Transverse colon (tissue), 4 donors: ENCODE measurements around the gene KIAA1958. TPM values are rescaled to one million over a fixed set of nuclear protein-coding genes. Genes with fewer than 3 reads are reported as not detected.

Experiments used
- DNase-seq: peaks from one replicate; pipeline ENCODE4 v3.0.0-alpha.2; 2019
- H3K27ac ChIP-seq, 4 donors: fragments of 200-600 bp; sonication (generic); 2 replicates each; pipeline ENCODE4 v1.5.1; 2016 to 2018; ENCODE audit warnings: inconsistent platforms in 4 of 4
- H3K27me3 ChIP-seq: fragments of 200-600 bp; sonication (generic); 2 replicates; pipeline ENCODE4 v1.5.1; 2017; ENCODE audit warnings: inconsistent platforms
- H3K36me3 ChIP-seq, 4 donors: fragments of 200-600 bp; sonication (generic); 2 replicates each; pipeline ENCODE4 v1.5.1; 2017 to 2019; ENCODE audit warnings: inconsistent platforms in 4 of 4
- H3K4me1 ChIP-seq, 4 donors: fragments of 200-600 bp; sonication (generic); 2 replicates each; pipeline ENCODE4 v1.5.1; 2017 to 2020; ENCODE audit warnings: inconsistent platforms in 4 of 4
- H3K4me3 ChIP-seq, 4 donors: fragments of 200-600 bp; sonication (generic); 1 replicate in 1 of 4; 2 replicates in 3 of 4; pipeline versions ENCODE4 v1.5.1 to v1.6.1; 2017 to 2019; ENCODE audit warnings: inconsistent platforms in 4 of 4
- H3K9me3 ChIP-seq, 2 donors: fragments of 200-600 bp; sonication (generic); 2 replicates each; pipeline ENCODE4 v1.5.1; 2017 to 2019; ENCODE audit warnings: inconsistent platforms in 2 of 2
- EP300 ChIP-seq: sonication (generic); formaldehyde crosslinking; IDR thresholded peaks from one replicate; pipeline ENCODE4 v1.6.1; 2017; ENCODE audit warnings: antibody characterized with exemption, low read depth
- POLR2A ChIP-seq: fragments of 450-650 bp; IDR thresholded peaks from one replicate; pipeline ENCODE4 v1.6.1; 2016; ENCODE audit warnings: antibody characterized with exemption, mild to moderate bottlenecking, moderate library complexity
- POLR2AphosphoS5 ChIP-seq, 3 donors: sonication (generic); formaldehyde crosslinking; IDR thresholded peaks; one replicate each; pipeline ENCODE4 v1.6.1; 2016; ENCODE audit warnings: antibody characterized with exemption in 3 of 3
- WGBS, 2 donors: methylation state at CpG; one replicate each; pipeline ENCODE4 v1.1.5; 2018; ENCODE audit warnings: low coverage in 1 of 2; 5-methylcytosine and 5-hydroxymethylcytosine counted together
- in situ Hi-C, 4 donors: fragments of 200-750 bp; cut with MboI; loops; one replicate each; pipeline versions ENCODE4 v1.15.0 to v1.15.1; 2017; ENCODE audit warnings: low sequenced_read_pairs in 3 of 4, low pct_ligation_motif_present in 1 of 4, low pct_unique_long_range_greater_than_20kb in 1 of 4
- intact Hi-C: fragments of 100-400 bp; cut with DNase I; formaldehyde crosslinking; loops from one replicate; pipeline ENCODE4 v1.15.1; 2023; ENCODE audit warnings: low total_unique reads
- total RNA-seq, 4 donors: library from RNA; depleted of rRNA; stranded (reverse); fragments of >200 nt; gene quantifications; one replicate each; pipeline ENCODE4 v1.1.0, GENCODE V29; 2016
- TF ChIP-seq, protein P1 (sequence below), 5 experiments: fragments of 200-600 bp in 3 of 5; fragments of 450-650 bp in 2 of 5; sonication (generic) in 3 of 5; IDR thresholded peaks; 1 replicate in 2 of 5; 2 replicates in 3 of 5; pipeline ENCODE4 v1.5.1; 2016 to 2017; ENCODE audit warnings: antibody characterized with exemption in 5 of 5, inconsistent platforms in 3 of 5, mild to moderate bottlenecking in 2 of 5, moderate library complexity in 1 of 5

Gene KIAA1958
- total RNA-seq, 4 donors from 2014 or later = 5.0 to 12.4 (median 9.4) TPM

DNA sequence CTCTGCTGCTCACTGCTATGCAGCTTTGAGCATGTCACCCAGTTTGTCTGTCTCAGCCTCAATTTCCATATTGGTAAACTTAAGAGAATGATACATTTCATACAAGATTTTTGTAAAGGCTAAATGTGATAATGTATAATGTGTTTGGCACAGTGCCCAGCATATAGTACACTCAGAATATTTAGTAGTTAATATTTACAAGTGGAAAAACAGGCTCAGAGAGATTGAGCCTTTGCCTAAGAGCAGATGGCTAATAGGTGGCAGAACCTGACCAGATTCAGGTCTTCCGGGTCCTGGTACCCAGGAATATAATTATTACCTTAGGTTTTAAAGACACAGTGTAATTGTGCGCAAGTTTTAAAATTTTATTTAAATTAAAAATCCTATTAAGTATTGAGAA is 46.8 kb upstream of the KIAA1958 start:
- Histone ChIP-seq H3K36me3 (peaks cover 0 to 7% (median 0%) of the 10 kb centered on the region in 4 donors), H3K4me3 (no peak overlapping the region), H3K27ac (no peak overlapping the region), H3K27me3 (no peaks in the 10 kb centered on the region), H3K9me3 (no peaks in the 10 kb centered on the region), H3K4me1 (no peaks in the 10 kb centered on the region)
- in situ Hi-C loops (no loop called here), intact Hi-C loops (no loop called here)
- WGBS, 2 donors = 91 to 93% methylated on average over 2 of the region's 2 CpGs
- DNase-seq = no peak
- TF ChIP-seq, protein P1, sequence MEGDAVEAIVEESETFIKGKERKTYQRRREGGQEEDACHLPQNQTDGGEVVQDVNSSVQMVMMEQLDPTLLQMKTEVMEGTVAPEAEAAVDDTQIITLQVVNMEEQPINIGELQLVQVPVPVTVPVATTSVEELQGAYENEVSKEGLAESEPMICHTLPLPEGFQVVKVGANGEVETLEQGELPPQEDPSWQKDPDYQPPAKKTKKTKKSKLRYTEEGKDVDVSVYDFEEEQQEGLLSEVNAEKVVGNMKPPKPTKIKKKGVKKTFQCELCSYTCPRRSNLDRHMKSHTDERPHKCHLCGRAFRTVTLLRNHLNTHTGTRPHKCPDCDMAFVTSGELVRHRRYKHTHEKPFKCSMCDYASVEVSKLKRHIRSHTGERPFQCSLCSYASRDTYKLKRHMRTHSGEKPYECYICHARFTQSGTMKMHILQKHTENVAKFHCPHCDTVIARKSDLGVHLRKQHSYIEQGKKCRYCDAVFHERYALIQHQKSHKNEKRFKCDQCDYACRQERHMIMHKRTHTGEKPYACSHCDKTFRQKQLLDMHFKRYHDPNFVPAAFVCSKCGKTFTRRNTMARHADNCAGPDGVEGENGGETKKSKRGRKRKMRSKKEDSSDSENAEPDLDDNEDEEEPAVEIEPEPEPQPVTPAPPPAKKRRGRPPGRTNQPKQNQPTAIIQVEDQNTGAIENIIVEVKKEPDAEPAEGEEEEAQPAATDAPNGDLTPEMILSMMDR (IDR thresholded peaks at IDR 0.05) = no peak
- TF ChIP-seq EP300 (no peak), POLR2AphosphoS5 (IDR thresholded peaks at IDR 0.05) (no peak), POLR2A (no peak)

DNA sequence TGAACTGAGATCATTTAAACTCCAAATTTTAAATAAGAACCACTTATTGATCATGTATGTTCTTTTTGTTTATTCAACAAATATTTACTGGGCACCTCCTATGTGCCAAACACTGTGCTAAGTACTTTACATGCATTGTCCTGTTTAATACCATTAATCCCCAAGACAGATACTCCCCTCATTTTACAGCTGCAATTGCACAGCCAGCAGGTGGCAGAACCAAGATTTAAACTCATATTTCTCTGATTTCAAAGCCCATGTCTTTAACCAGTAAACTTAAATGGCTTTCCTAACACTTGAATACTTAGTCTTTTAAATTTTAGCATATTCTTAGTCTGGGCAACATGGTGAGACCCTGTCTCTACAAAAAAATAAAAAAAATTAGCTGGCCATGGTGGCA is 43.4 kb upstream of the KIAA1958 start:
- no peak for DNase-seq
- peaks cover 0 to 9% (median 0%) of the 10 kb centered on the region in 4 donors for H3K4me1 ChIP-seq
- intact Hi-C loops = no loop called here
- H3K4me3 ChIP-seq = no peak overlapping the region
- in situ Hi-C loops = no loop called here
- H3K36me3 ChIP-seq = peaks cover 0 to 7% (median 0%) of the 10 kb centered on the region in 4 donors
- H3K27me3 ChIP-seq = no peaks in the 10 kb centered on the region
- H3K9me3 ChIP-seq = no peaks in the 10 kb centered on the region
- TF ChIP-seq POLR2AphosphoS5 (IDR thresholded peaks at IDR 0.05) = no peak
- TF ChIP-seq, protein P1 (IDR thresholded peaks at IDR 0.05) = peak; percentile 22 to 46 (median 36)
- no peak overlapping the region for H3K27ac ChIP-seq

DNA sequence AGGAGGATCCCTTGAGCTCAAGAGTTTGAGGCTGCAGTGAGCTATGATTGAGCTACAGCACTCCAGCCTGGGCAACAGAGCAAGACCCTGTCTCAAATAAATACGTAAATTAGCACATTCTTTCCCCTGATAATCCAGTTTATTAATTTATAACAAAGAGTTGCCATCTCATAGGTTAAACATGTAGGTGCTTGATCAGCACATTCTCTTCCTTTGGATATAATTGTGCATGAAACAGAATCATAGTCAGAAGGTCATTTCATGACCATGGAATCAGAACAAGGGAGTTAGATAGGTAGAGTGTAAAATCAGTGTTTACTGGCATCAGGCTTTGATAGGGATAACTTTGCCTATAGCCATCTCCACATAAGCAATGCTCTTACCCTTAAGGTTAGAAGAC is 43.0 kb upstream of the KIAA1958 start:
- H3K27me3 ChIP-seq = no peaks in the 10 kb centered on the region
- H3K36me3 ChIP-seq = peaks cover 0 to 7% (median 0%) of the 10 kb centered on the region in 4 donors
- 67 to 94% methylated on average over 1 of the region's 1 CpG for WGBS, 2 donors
- in situ Hi-C loops (no loop called here), intact Hi-C loops (no loop called here)
- DNase-seq = no peak
- no peak overlapping the region for H3K4me3 ChIP-seq
- no peak for TF ChIP-seq POLR2A
- TF ChIP-seq, protein P1 (IDR thresholded peaks at IDR 0.05) = no peak
- TF ChIP-seq POLR2AphosphoS5 (IDR thresholded peaks at IDR 0.05) = no peak
- no peak for TF ChIP-seq EP300
- no peaks in the 10 kb centered on the region for H3K9me3 ChIP-seq
- H3K27ac ChIP-seq = no peak overlapping the region
- peaks cover 0 to 9% (median 0%) of the 10 kb centered on the region in 4 donors for H3K4me1 ChIP-seq

DNA sequence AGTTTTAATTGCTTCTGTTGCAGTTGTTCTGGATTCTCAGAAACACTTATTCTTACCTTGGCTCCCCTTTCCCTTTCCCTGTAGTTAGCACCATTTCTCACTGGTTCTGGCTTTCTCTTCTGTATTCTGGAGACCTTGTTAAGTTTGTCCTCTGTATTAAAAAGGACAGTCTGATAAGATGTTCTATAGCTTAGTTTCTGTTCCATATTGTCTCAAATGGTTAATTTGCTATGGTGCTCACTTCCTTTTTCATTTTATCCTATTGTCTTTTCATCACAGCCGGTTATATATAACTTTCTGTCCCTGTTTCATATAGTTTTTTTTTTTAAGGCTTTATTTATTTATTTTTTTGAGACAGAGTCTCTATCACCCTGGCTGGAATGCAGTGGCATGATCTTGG is 41.4 kb upstream of the KIAA1958 start:
- no peak overlapping the region for H3K4me3 ChIP-seq
- in situ Hi-C loops (no loop called here), intact Hi-C loops (no loop called here)
- WGBS, 2 donors = 33 to 47% methylated on average over 1 of the region's 1 CpG
- TF ChIP-seq POLR2AphosphoS5 (IDR thresholded peaks at IDR 0.05) (no peak), POLR2A (no peak)
- H3K27me3 ChIP-seq = no peaks in the 10 kb centered on the region
- H3K4me1 ChIP-seq = peaks cover 0 to 9% (median 0%) of the 10 kb centered on the region in 4 donors
- H3K9me3 ChIP-seq = no peaks in the 10 kb centered on the region
- H3K27ac ChIP-seq = no peak overlapping the region
- H3K36me3 ChIP-seq = peaks cover 0 to 7% (median 0%) of the 10 kb centered on the region in 4 donors
- no peak for DNase-seq

DNA sequence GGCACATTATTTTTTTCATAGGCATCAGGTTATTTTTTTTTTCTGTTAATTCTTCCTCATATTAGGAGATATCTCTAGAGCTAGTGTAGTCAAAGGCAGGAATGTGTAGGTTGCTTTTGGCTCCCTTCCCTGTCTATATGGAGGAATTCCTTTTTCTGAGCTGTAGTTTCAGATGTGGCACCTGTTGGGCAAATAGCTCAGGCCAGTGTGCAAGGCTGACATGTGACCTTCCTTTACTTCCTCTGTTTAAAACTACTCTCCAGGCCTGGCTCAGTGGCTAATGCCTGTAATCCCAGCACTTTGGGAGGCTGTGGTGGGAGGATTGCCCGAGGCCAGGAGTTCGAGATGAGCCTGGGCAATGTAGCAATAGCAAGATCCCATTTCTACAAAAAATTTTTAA is 40.5 kb upstream of the KIAA1958 start:
- intact Hi-C loops = no loop called here
- H3K27me3 ChIP-seq = no peaks in the 10 kb centered on the region
- peaks cover 0 to 9% (median 0%) of the 10 kb centered on the region in 4 donors for H3K4me1 ChIP-seq
- no peak overlapping the region for H3K27ac ChIP-seq
- WGBS, 2 donors = 93 to 100% methylated on average over 1 to 2 of the region's 2 CpGs
- no peak for TF ChIP-seq POLR2AphosphoS5 (IDR thresholded peaks at IDR 0.05)
- TF ChIP-seq, protein P1 (IDR thresholded peaks at IDR 0.05) = no peak
- TF ChIP-seq POLR2A = no peak
- TF ChIP-seq EP300 = no peak
- H3K36me3 ChIP-seq = peaks cover 0 to 7% (median 0%) of the 10 kb centered on the region in 4 donors
- no peak for DNase-seq
- in situ Hi-C loops = no loop called here
- H3K9me3 ChIP-seq = no peaks in the 10 kb centered on the region
- no peak overlapping the region for H3K4me3 ChIP-seq
